Large intestine (tissue), 3 donors: ENCODE data around the gene NRXN3. TPM values are rescaled to one million over a fixed set of nuclear protein-coding genes. Genes with fewer than 3 reads are reported as not detected.

Experiments
- DNase-seq, 2 donors: peaks; one replicate each; pipeline versions ENCODE4 v3.0.0 to v3.0.0-alpha.2; 2013
- H3K27ac ChIP-seq: one replicate; pipeline ENCODE4 v1.5.1; 2013; ENCODE audit warnings: low read length
- H3K27me3 ChIP-seq: 2 replicates; pipeline ENCODE4 v1.6.1; 2013; ENCODE audit warnings: low read length; ENCODE audit not compliant: control insufficient read depth, insufficient read depth
- H3K36me3 ChIP-seq: 2 replicates; pipeline ENCODE4 v1.6.1; 2013; ENCODE audit warnings: low read length; ENCODE audit not compliant: control insufficient read depth, insufficient read depth
- H3K4me1 ChIP-seq: one replicate; pipeline ENCODE4 v1.6.1; 2013; ENCODE audit warnings: low read length; ENCODE audit not compliant: control insufficient read depth, insufficient read depth
- H3K4me3 ChIP-seq: one replicate; pipeline ENCODE4 v1.5.1; 2013; ENCODE audit warnings: low read length
- H3K9me3 ChIP-seq: one replicate; pipeline ENCODE4 v1.6.1; 2013; ENCODE audit warnings: mild to moderate bottlenecking, low read depth, low read length, moderate library complexity; ENCODE audit not compliant: control insufficient read depth
- WGBS: methylation state at CpG from one replicate; pipeline ENCODE4 v1.1.5; 2013; ENCODE audit warnings: low lambda C conversion rate; ENCODE audit not compliant: insufficient coverage; 5-methylcytosine and 5-hydroxymethylcytosine counted together
- polyA plus RNA-seq: library from polyadenylated mRNA; unstranded; fragments of 120-200 nt; gene quantifications from one replicate; pipeline ENCODE4 v1.2.1, GENCODE V29; 2013

NRXN3 gene
- polyA plus RNA-seq, 1 donor: 12.8 TPM

DNA sequence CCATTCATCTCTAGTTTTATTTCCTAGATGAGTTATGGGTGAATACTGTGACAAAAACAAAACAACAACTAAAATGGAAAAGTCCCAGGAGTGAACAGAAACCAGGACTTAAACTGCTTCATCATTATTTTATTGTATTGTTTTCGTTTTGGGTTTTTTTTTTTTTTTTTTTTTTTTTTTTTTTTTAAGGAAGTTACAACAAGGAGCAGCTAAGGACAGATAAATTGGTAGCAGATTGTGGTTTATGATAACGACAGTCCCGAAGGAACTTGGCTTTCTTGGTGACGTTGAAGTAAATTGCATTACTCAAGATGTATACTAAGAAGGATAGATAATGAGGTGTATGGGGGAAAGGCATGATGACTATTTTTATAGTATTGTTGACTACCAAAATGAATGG is 866.3 kb downstream of the NRXN3 start:
- Histone ChIP-seq H3K4me3 (no peak overlapping the region), H3K4me1 (no peaks in the 10 kb centered on the region), H3K9me3 (no peaks in the 10 kb centered on the region), H3K36me3 (no peaks in the 10 kb centered on the region), H3K27ac (no peak overlapping the region), H3K27me3 (no peaks in the 10 kb centered on the region)
- DNase-seq: no peak
- 100% methylated on average over 3 of the region's 4 CpGs for WGBS

DNA sequence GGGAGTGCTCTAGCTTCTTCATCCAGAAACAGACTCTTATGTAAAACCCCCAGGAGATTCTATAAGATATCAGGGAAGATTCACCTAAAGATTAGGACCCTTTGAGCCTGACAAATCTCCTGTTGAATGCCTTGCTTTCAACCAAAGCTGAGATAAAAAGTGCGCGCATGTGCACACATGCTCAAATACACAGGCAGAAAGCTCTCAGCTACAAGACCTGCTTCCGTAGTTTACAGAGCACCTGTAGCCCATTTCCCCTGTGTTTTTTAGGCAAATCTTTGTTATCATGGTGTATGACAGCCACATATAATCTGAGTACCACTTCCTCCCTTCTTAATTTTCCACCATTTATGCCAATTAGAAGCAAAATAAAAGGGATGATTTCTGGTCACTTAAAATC is 866.9 kb downstream of the NRXN3 start:
- no peaks in the 10 kb centered on the region for H3K9me3 ChIP-seq
- WGBS: no CpG with 5 or more reads among the region's 3 CpGs
- no peaks in the 10 kb centered on the region for H3K4me1 ChIP-seq
- no peak for DNase-seq
- H3K36me3 ChIP-seq: no peaks in the 10 kb centered on the region
- H3K27ac ChIP-seq: no peak overlapping the region
- H3K27me3 ChIP-seq: no peaks in the 10 kb centered on the region
- H3K4me3 ChIP-seq: no peak overlapping the region

GRCh38 chr14:79037593-79037992 is 867.4 kb downstream of the NRXN3 start:
- WGBS: no CpG with 5 or more reads among the region's 7 CpGs
- Histone ChIP-seq H3K27me3 (no peaks in the 10 kb centered on the region), H3K36me3 (no peaks in the 10 kb centered on the region), H3K27ac (no peak overlapping the region), H3K9me3 (no peaks in the 10 kb centered on the region), H3K4me1 (no peaks in the 10 kb centered on the region), H3K4me3 (no peak overlapping the region)
- DNase-seq: no peak

DNA sequence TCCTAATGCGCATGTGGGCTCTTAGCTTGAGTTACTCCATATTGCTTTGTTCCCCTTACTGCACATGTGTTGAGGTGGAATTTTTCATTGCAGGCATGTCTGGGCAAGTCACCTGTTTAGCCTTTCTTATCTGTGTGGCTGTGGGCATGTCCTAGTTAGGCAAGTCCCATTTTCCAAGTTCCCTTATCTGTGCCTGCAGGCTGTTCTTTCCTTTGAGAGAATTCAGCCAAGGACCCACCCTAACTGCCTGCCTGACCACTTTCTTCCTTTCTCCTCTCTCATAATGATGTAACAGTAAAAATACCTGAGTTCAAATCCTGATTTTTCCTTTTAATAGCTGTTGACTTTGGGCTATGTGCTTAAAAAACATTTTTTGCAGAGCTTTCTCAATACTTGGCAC is 870.6 kb downstream of the NRXN3 start:
- Histone ChIP-seq H3K27me3 (no peaks in the 10 kb centered on the region), H3K9me3 (no peaks in the 10 kb centered on the region), H3K4me1 (no peaks in the 10 kb centered on the region), H3K4me3 (no peak overlapping the region), H3K36me3 (no peaks in the 10 kb centered on the region), H3K27ac (no peak overlapping the region)
- no peak for DNase-seq
- no CpG with 5 or more reads among the region's 1 CpG for WGBS

DNA sequence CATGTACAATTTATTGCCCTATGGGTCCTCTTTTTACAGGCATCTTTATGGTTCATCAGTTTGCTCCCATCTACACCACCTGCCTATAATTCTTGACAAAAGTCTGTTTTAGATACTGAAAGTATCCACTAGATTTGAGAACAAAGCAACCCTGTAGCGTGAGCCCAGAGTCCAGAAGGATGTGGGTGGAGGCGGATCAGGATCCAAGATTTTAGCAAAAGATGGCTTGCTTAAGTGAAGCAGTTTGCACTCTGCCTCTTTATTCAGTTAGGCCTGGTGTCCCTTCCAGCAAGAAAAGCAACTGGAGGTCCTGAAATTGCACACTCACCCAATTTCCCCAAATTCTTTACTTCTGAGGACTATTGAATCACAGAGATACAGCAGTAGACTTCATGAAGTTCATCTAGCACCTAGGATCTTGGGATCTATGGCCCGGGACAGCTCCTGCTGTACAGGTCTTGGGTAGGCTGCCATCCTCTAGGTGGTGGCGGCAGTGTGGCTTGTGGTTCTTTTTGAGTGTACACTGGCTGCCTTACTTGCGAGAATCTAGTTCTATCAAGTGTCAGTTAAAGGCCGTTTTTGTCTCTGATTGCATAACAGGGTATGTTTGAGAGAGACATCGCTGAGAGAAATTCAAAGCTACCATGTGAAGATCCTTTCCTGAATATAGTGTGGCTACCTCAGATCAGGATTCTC is 873.2 kb downstream of the NRXN3 start:
- no peaks in the 10 kb centered on the region for H3K4me1 ChIP-seq
- H3K36me3 ChIP-seq: no peaks in the 10 kb centered on the region
- no peak overlapping the region for H3K4me3 ChIP-seq
- no peak for DNase-seq
- H3K27ac ChIP-seq: no peak overlapping the region
- H3K27me3 ChIP-seq: no peaks in the 10 kb centered on the region
- no CpG with 5 or more reads among the region's 7 CpGs for WGBS
- no peaks in the 10 kb centered on the region for H3K9me3 ChIP-seq

DNA sequence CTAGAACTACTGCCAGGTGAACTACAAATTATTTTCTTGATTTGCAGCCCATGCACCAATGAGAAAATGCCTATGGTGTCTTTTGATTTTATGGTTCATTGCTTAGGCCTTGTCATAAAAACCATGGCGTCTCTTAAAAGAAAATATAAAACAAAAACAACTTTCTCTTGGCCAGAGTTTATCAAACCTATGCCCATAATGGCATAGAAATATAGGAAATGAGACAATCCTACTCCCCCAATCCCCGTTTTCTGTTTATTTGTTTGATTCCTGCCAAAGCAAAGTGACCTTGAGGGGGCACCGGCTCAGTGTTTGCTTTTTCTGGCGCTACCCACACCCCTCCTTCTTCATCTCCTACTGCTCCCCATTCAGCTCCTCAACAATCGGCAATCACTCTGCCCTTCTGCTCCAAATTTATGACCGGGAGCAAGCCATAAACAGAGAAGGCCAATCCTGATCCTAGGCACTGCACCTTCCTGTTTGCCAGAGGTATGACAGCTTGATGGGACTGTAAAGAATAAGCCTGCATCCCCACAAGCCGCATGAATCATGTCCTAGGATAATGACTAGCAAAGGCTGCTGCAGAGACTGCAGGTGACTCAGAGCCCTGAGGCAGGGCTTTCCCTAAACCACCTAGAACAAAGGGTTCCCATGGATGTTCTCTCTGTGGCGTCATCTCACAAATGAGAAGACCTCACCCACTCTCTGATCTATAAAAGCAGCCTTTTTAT is 874.9 kb downstream of the NRXN3 start:
- DNase-seq: peak in 1 of 2 donors; percentile 4
- no peaks in the 10 kb centered on the region for H3K4me1 ChIP-seq
- no peak overlapping the region for H3K4me3 ChIP-seq
- 40% methylated on average over 2 of the region's 8 CpGs for WGBS
- no peaks in the 10 kb centered on the region for H3K9me3 ChIP-seq
- no peak overlapping the region for H3K27ac ChIP-seq
- no peaks in the 10 kb centered on the region for H3K27me3 ChIP-seq
- no peaks in the 10 kb centered on the region for H3K36me3 ChIP-seq

GRCh38 chr14:79050787-79051727 is 880.9 kb downstream of the NRXN3 start:
- H3K27me3 ChIP-seq: no peaks in the 10 kb centered on the region
- no peaks in the 10 kb centered on the region for H3K36me3 ChIP-seq
- no peaks in the 10 kb centered on the region for H3K4me1 ChIP-seq
- no peaks in the 10 kb centered on the region for H3K9me3 ChIP-seq
- H3K27ac ChIP-seq: no peak overlapping the region
- DNase-seq: no peak
- no peak overlapping the region for H3K4me3 ChIP-seq
- WGBS: 80% methylated on average over 1 of the region's 6 CpGs

- Histone ChIP-seq H3K36me3 (no peaks in the 10 kb centered on the region), H3K27me3 (no peaks in the 10 kb centered on the region), H3K4me1 (no peaks in the 10 kb centered on the region), H3K27ac (no peak overlapping the region), H3K4me3 (no peak overlapping the region), H3K9me3 (no peaks in the 10 kb centered on the region)
- no peak for DNase-seq
- WGBS: 95% methylated on average over 4 of the region's 4 CpGs
Measured at GRCh38 chr14:79051742-79052141, 881.6 kb downstream of the NRXN3 start.

DNA sequence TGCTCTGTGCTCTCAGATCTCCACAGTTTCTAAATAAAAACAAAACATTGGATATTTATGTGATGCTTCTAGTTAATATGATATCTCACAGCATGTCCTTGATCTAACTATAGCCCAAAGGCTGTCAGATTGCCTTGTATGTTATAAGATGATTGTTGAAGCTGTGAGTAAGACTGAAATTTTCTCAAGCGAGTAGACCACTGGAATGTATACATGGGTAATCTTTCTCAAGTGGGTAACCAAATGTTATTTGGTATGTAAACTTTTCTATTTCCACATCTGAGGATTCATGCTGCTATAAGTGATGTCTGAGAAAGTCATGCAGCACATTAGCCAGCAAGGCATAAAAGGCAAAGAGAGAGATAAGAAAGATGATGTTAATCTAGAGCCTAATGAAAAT is 886.7 kb downstream of the NRXN3 start:
- Histone ChIP-seq H3K27ac (no peak overlapping the region), H3K36me3 (no peaks in the 10 kb centered on the region), H3K4me1 (no peaks in the 10 kb centered on the region), H3K9me3 (no peaks in the 10 kb centered on the region), H3K4me3 (no peak overlapping the region), H3K27me3 (no peaks in the 10 kb centered on the region)
- DNase-seq: peak; percentile 9 to 16
- WGBS: no CpG with 5 or more reads among the region's 1 CpG

DNA sequence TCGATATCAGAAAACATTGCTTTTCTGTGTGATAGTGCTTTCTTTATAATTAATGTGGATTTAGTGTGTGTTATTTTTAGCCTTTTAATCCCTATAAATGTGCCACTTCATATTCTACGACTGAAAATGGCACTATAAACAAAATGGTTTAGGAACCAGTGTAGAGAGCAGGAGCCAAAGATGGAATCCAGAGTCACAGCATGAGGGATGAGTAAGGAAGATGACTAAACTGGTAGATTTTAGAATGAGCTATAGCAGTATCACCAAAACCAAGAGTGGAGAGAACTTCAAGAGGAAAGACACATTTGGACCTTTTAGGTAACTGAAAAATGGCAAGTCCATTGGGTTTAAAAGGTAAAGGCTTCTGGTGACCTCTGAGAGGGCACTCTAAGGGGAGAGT is 887.2 kb downstream of the NRXN3 start:
- Histone ChIP-seq H3K4me1 (no peaks in the 10 kb centered on the region), H3K9me3 (no peaks in the 10 kb centered on the region), H3K27me3 (no peaks in the 10 kb centered on the region), H3K4me3 (no peak overlapping the region), H3K27ac (no peak overlapping the region), H3K36me3 (no peaks in the 10 kb centered on the region)
- WGBS: 80% methylated on average over 1 of the region's 2 CpGs
- no peak for DNase-seq
